Ishikawa (cell line): Measurements from ENCODE around the gene KRT77.

ENCODE experiments used
- CEBPB ChIP-seq: IDR thresholded peaks from 2 replicates; pipeline ENCODE4 v1.6.1; 2012
- CREB1 ChIP-seq: IDR thresholded peaks from 2 replicates; pipeline ENCODE4 v1.6.1; 2012; ENCODE audit warnings: low read depth
- EGR1 ChIP-seq: IDR thresholded peaks from 2 replicates; pipeline ENCODE4 v1.6.1; 2012
- EP300 ChIP-seq: IDR thresholded peaks from 2 replicates; pipeline ENCODE4 v1.6.1; 2012; ENCODE audit warnings: borderline replicate concordance
- FOXM1 ChIP-seq: IDR thresholded peaks from 2 replicates; pipeline ENCODE4 v1.6.1; 2012; ENCODE audit warnings: low read depth, borderline replicate concordance
- MAX ChIP-seq: IDR thresholded peaks from 2 replicates; pipeline ENCODE4 v1.6.1; 2012
- NFIC ChIP-seq: IDR thresholded peaks from 2 replicates; pipeline ENCODE4 v1.6.1; 2012
- RAD21 ChIP-seq: IDR thresholded peaks from 2 replicates; pipeline ENCODE4 v1.6.1; 2012; ENCODE audit warnings: low read depth
- REST ChIP-seq: IDR thresholded peaks from 2 replicates; pipeline ENCODE4 v1.6.1; 2012; ENCODE audit warnings: low read depth, mild to moderate bottlenecking
- TAF1 ChIP-seq: IDR thresholded peaks from 2 replicates; pipeline ENCODE4 v1.6.1; 2012; ENCODE audit warnings: low read depth, mild to moderate bottlenecking
- TCF12 ChIP-seq: IDR thresholded peaks from 2 replicates; pipeline ENCODE4 v1.6.1; 2012; ENCODE audit warnings: low read depth
- TEAD4 ChIP-seq: IDR thresholded peaks from 2 replicates; pipeline ENCODE4 v1.6.1; 2012
- USF1 ChIP-seq: IDR thresholded peaks from 2 replicates; pipeline ENCODE4 v1.6.1; 2012
- YY1 ChIP-seq: IDR thresholded peaks from 2 replicates; pipeline ENCODE4 v1.6.1; 2012; ENCODE audit warnings: low read depth
- ZBTB7A ChIP-seq: IDR thresholded peaks from 2 replicates; pipeline ENCODE4 v1.6.1; 2012; ENCODE audit warnings: low read depth

Gene KRT77

GRCh38 chr12:52644078-52644415 is 59.3 kb downstream of the KRT77 start:
- no peak for TF ChIP-seq CREB1
- no peak for TF ChIP-seq EGR1

GRCh38 chr12:52643233-52644077 is 59.9 kb downstream of the KRT77 start:
- TF ChIP-seq TCF12 (no peak), CREB1 (no peak), TEAD4 (no peak), MAX (no peak), NFIC (no peak), RAD21 (no peak), YY1 (no peak), USF1 (no peak), EP300 (no peak), REST (no peak), TAF1 (no peak), EGR1 (no peak), FOXM1 (no peak), ZBTB7A (no peak), CEBPB (no peak)

- TF ChIP-seq REST (no peak), CEBPB (no peak), USF1 (no peak), ZBTB7A (no peak), FOXM1 (no peak), MAX (no peak), EP300 (no peak), EGR1 (no peak), YY1 (no peak), NFIC (no peak), TCF12 (no peak), TEAD4 (no peak)
Observed at GRCh38 chr12:52641468-52641867, 61.9 kb downstream of the KRT77 start.
